Right renal pelvis (tissue), 4 donors: Measurements from ENCODE around the gene SRSF12. TPM values are rescaled to one million over a fixed set of nuclear protein-coding genes. Genes with fewer than 3 reads are reported as not detected.

Experiments used
- DNase-seq, 4 donors: peaks; one replicate each; pipeline ENCODE4 v3.0.0-alpha.2; 2013; ENCODE audit warnings: low read depth in 4 of 4, low spot score in 3 of 4, missing footprints in 1 of 4
- polyA plus RNA-seq, 4 donors: library from polyadenylated mRNA; unstranded; fragments of 120-200 nt; gene quantifications; one replicate each; pipeline ENCODE4 v1.2.1, GENCODE V29; 2013; ENCODE audit not compliant: insufficient read length in 4 of 4

The SRSF12 gene
- 10 to 100 TPM; 13.8 to 18.6 (median 15.4) TPM for polyA plus RNA-seq

- peak in 2 of 4 donors; percentile 42 to 55 for DNase-seq
Observed at GRCh38 chr6:89117211-89118108, at the start of gene SRSF12. Gene SRSF12, minus strand, starts transcription at chr6:89118071. Its CDS starts 184 bp downstream, at chr6:89117887.

GRCh38 chr6:89162047-89162371 lies 44.1 kb upstream of the SRSF12 start:
- no peak for DNase-seq

- no peak for DNase-seq
Observed at GRCh38 chr6:89161326-89162046, 43.6 kb upstream of the SRSF12 start.

- DNase-seq, result no peak
Observed at GRCh38 chr6:89160331-89161092, 42.6 kb upstream of the SRSF12 start.

- no peak for DNase-seq
Observed at GRCh38 chr6:89154131-89154530, 36.3 kb upstream of the SRSF12 start.

GRCh38 chr6:89148016-89148750 lies 30.3 kb upstream of the SRSF12 start:
- DNase-seq, result no peak

- DNase-seq, result peak in 1 of 4 donors; percentile 50
Observed at GRCh38 chr6:89146718-89147700, 29.1 kb upstream of the SRSF12 start.

- peak in 3 of 4 donors; percentile 47 to 63 (median 61) for DNase-seq
Observed at GRCh38 chr6:89145956-89146717, 28.3 kb upstream of the SRSF12 start, which contains the start of gene PM20D2. Gene PM20D2, plus strand, starts transcription at chr6:89146055. Its CDS starts 90 bp downstream, at chr6:89146145.

- peak in 1 of 4 donors; percentile 31 for DNase-seq
Observed at GRCh38 chr6:89145091-89145955, 27.5 kb upstream of the SRSF12 start.

- DNase-seq, result no peak
Observed at GRCh38 chr6:89144354-89144906, 26.6 kb upstream of the SRSF12 start.

- DNase-seq, result no peak
Observed at GRCh38 chr6:89140347-89141156, 22.7 kb upstream of the SRSF12 start.

GRCh38 chr6:89139509-89140346 lies 21.9 kb upstream of the SRSF12 start:
- DNase-seq, result no peak

GRCh38 chr6:89138173-89138572 lies 20.3 kb upstream of the SRSF12 start:
- no peak for DNase-seq

- DNase-seq, result no peak
Observed at GRCh38 chr6:89134723-89135122, 16.9 kb upstream of the SRSF12 start.

- DNase-seq, result no peak
Observed at GRCh38 chr6:89133981-89134380, 16.1 kb upstream of the SRSF12 start.
